Stimulated activated CD8-positive, alpha-beta memory T cell treated with anti-CD3 and anti-CD28 coated beads, Interleukin-12 subunit alpha, Interleukin-12 subunit beta, amount 100 ng/mL, for 4 hours (primary cell): ENCODE data around the gene AUH.

Experiments
- DNase-seq: peaks from one replicate; pipeline ENCODE4 v3.0.0-alpha.2; 2020; ENCODE audit warnings: low read depth

The AUH gene

DNA sequence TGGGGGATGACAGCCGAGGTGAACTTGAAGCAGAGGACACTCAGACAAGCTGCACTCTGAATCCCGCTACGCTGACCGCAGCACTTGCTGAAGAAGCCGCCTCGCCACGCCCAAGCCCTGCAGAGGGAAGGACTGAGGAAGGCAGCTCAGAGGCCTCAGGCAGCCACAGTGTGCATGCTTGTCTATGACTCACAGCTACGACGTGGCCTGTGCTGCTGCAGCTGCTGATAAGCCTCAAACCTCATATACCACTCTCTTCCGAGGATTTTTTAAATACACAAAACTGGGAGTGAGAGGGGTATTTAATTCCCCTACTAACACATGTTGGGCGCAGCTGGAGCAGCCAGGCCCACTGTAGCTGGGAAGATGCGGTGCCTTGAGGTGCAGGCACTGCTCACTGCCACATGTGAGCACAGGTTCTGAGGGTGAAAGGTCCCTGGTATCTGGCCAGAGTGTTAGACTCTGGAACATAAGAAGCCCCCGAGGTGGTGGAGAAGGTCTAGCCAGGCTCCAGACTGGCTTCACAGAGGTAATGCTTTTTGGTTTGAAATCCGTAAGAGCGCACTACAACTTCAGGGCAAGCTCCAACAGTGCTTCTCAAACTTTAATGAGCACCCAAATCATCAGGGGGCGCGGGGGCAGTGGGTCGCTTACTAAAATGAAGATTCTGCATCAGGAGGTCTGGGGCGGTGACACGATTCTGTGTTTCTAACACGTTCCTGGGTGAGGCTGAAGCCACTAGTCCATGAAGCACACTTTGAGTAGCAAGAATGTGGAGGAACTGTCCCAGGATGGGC is 196.8 kb downstream of the AUH start:
- peak; percentile 53 for DNase-seq
